HG03565 (cell line): ENCODE results near the gene BPIFB3.

ENCODE experiments used
- ATAC-seq: cut with Tn5 transposase; IDR thresholded peaks from one replicate; pipeline ENCODE4 v1.9.1; 2021; ENCODE audit warnings: mild to moderate bottlenecking, moderate library complexity; ENCODE audit not compliant: unreplicated experiment

BPIFB3 gene

GRCh38 chr20:33015700-33016580 lies 37.8 kb upstream of the BPIFB3 start:
- no peak for ATAC-seq

- no peak for ATAC-seq
These were observed 37.1 kb upstream of the BPIFB3 start for GRCh38 chr20:33016581-33017109.

- no peak for ATAC-seq
These were observed 36.2 kb upstream of the BPIFB3 start for GRCh38 chr20:33017542-33017941.

GRCh38 chr20:33018169-33018931 lies 35.4 kb upstream of the BPIFB3 start:
- ATAC-seq: no peak

- ATAC-seq: no peak
These were observed 34.0 kb upstream of the BPIFB3 start for GRCh38 chr20:33019465-33020277.

- ATAC-seq: no peak
These were observed 33.2 kb upstream of the BPIFB3 start for GRCh38 chr20:33020278-33021161.

GRCh38 chr20:33021879-33022278 lies 31.8 kb upstream of the BPIFB3 start:
- ATAC-seq: no peak

GRCh38 chr20:33022289-33022688 lies 31.4 kb upstream of the BPIFB3 start:
- ATAC-seq: no peak

GRCh38 chr20:33022694-33023438 lies 30.8 kb upstream of the BPIFB3 start:
- no peak for ATAC-seq

- ATAC-seq: no peak
These were observed 30.1 kb upstream of the BPIFB3 start for GRCh38 chr20:33023439-33024242.

- ATAC-seq: no peak
These were observed 29.5 kb upstream of the BPIFB3 start for GRCh38 chr20:33024243-33024560.

GRCh38 chr20:33024609-33025317 lies 28.9 kb upstream of the BPIFB3 start:
- ATAC-seq: no peak

- no peak for ATAC-seq
These were observed 28.3 kb upstream of the BPIFB3 start for GRCh38 chr20:33025318-33025876.

- ATAC-seq: no peak
These were observed 27.5 kb upstream of the BPIFB3 start for GRCh38 chr20:33026072-33026778.

GRCh38 chr20:33026779-33027759 lies 26.6 kb upstream of the BPIFB3 start:
- no peak for ATAC-seq
